ENCODE data around the gene EN1. TPM values are rescaled to one million over a fixed set of nuclear protein-coding genes. Genes with fewer than 3 reads are reported as not detected.
A peak's percentile ranks its signal among the peaks of the same experiment; 100 is the strongest.

Gene EN1
- total RNA-seq, 1 experiment from 2014 or later = not detected

- ChIA-PET POLR2A (no interaction called here), CTCF (no interaction called here)
- ATAC-seq (no peak), DNase-seq (ENCODE audit: low spot score) (no peak)
- no peak for TF ChIP-seq ATF3 (CRISPR knock-in tag; conservative IDR thresholded peaks at IDR 0.05)
- no peak for TF ChIP-seq ETV6 (CRISPR knock-in tag; IDR thresholded peaks at IDR 0.05)
- TF ChIP-seq NR1H2 (CRISPR knock-in tag; IDR thresholded peaks at IDR 0.05) = no peak
- TF ChIP-seq ATF1 (CRISPR knock-in tag; IDR thresholded peaks at IDR 0.05) = no peak
- TF ChIP-seq GRHL2 (CRISPR knock-in tag; IDR thresholded peaks at IDR 0.05; ENCODE audit: insufficient replicate concordance, severe bottlenecking) = no peak
- TF ChIP-seq ZNF232 (CRISPR knock-in tag; IDR thresholded peaks at IDR 0.05) = no peak
- TF ChIP-seq TEAD4 (CRISPR knock-in tag; IDR thresholded peaks at IDR 0.05) = no peak
- no peak for TF ChIP-seq FOXP4 (CRISPR knock-in tag; IDR thresholded peaks at IDR 0.05)
- TF ChIP-seq E2F5 (CRISPR knock-in tag; IDR thresholded peaks at IDR 0.05) = no peak
- no peak for TF ChIP-seq CBFB (CRISPR knock-in tag; IDR thresholded peaks at IDR 0.05; ENCODE audit: low read depth)
- no peak for TF ChIP-seq TEAD1 (CRISPR knock-in tag; IDR thresholded peaks at IDR 0.05)
- no peak for TF ChIP-seq CDX4 (CRISPR knock-in tag; IDR thresholded peaks at IDR 0.05; ENCODE audit: borderline replicate concordance)
- TF ChIP-seq JUN (CRISPR knock-in tag; IDR thresholded peaks at IDR 0.05) = no peak
- TF ChIP-seq SMAD4 (CRISPR knock-in tag; IDR thresholded peaks at IDR 0.05) = no peak
- TF ChIP-seq ZBTB21 (CRISPR knock-in tag; IDR thresholded peaks at IDR 0.05; ENCODE audit: borderline replicate concordance) = no peak
- no peak for TF ChIP-seq ZNF263 (CRISPR knock-in tag; IDR thresholded peaks at IDR 0.05; ENCODE audit: low read depth)
- TF ChIP-seq ATF2 (CRISPR knock-in tag; IDR thresholded peaks at IDR 0.05; ENCODE audit: borderline replicate concordance, low read depth) = no peak
- TF ChIP-seq MLX (CRISPR knock-in tag; IDR thresholded peaks at IDR 0.05) = no peak
- no peak for TF ChIP-seq GTF2I (CRISPR knock-in tag; conservative IDR thresholded peaks at IDR 0.05)
- no peak for TF ChIP-seq NFE2L1 (CRISPR knock-in tag; IDR thresholded peaks at IDR 0.05)
- Mint-ChIP-seq H3K36me3 (no peaks in the 10 kb centered on the region), H3K27ac (no peak overlapping the region), H3K9me3 (no peaks in the 10 kb centered on the region), H3K27me3 (ENCODE audit: low read depth) (peaks cover 100% of the 10 kb centered on the region), H3K4me3 (no peak overlapping the region), H3K4me1 (peaks cover 50% of the 10 kb centered on the region)
Measured at GRCh38 chr2:118837621-118838020, 9.8 kb downstream of the EN1 start.

- Mint-ChIP-seq H3K27me3 (ENCODE audit: low read depth) (peaks cover 100% of the 10 kb centered on the region), H3K9me3 (no peaks in the 10 kb centered on the region), H3K27ac (no peak overlapping the region), H3K36me3 (no peaks in the 10 kb centered on the region), H3K4me1 (peaks cover 48% of the 10 kb centered on the region), H3K4me3 (peak overlapping the region; percentile 73)
- DNase-seq (ENCODE audit: low spot score) = no peak
- CTCF ChIA-PET = interaction anchor here (1.7 kb wide), 1 partner anchor 19 kb away, joined by 8 read pairs; no protein-coding TSS in a partner anchor
- POLR2A ChIA-PET = no interaction called here
- ATAC-seq = no peak
- no peak for TF ChIP-seq ZNF532 (CRISPR knock-in tag; IDR thresholded peaks at IDR 0.05; ENCODE audit: borderline replicate concordance)
- no peak for TF ChIP-seq ZNF512 (CRISPR knock-in tag; IDR thresholded peaks at IDR 0.05; ENCODE audit: borderline replicate concordance)
- TF ChIP-seq SMAD3 (CRISPR knock-in tag; IDR thresholded peaks at IDR 0.05; ENCODE audit: borderline replicate concordance) = no peak
- TF ChIP-seq NR2C2 (CRISPR knock-in tag; IDR thresholded peaks at IDR 0.05) = no peak
- TF ChIP-seq FOXK1 (CRISPR knock-in tag; IDR thresholded peaks at IDR 0.05) = no peak
Measured at GRCh38 chr2:118837067-118837466, 10.4 kb downstream of the EN1 start.
